Neuronal stem cell (in vitro differentiated cells): ENCODE data around the gene PLCL1.
A peak's percentile ranks its signal among the peaks of the same experiment; 100 is the strongest.

Experiments used
- DNase-seq: peaks from one replicate; pipeline ENCODE4 v3.0.0-alpha.2; 2013; ENCODE audit warnings: low spot score
- H2AFZ ChIP-seq: one replicate; pipeline ENCODE4 v1.6.1; 2013; ENCODE audit warnings: mild to moderate bottlenecking, low read length, inconsistent platforms
- H2AK5ac ChIP-seq: 2 replicates; pipeline ENCODE4 v1.6.1; 2013; ENCODE audit warnings: low read depth, mild to moderate bottlenecking, inconsistent platforms, low read length, moderate library complexity, mixed read lengths
- H2BK120ac ChIP-seq: 2 replicates; pipeline ENCODE4 v1.6.1; 2013; ENCODE audit warnings: low read depth, mild to moderate bottlenecking, inconsistent platforms, low read length, moderate library complexity, mixed read lengths
- H2BK12ac ChIP-seq: one replicate; pipeline ENCODE4 v1.6.1; 2013; ENCODE audit warnings: low read length, inconsistent platforms
- H2BK15ac ChIP-seq: 2 replicates; pipeline ENCODE4 v1.6.1; 2013; ENCODE audit warnings: mild to moderate bottlenecking, low read length, inconsistent platforms, mixed read lengths
- H2BK5ac ChIP-seq: one replicate; pipeline ENCODE4 v1.6.1; 2013; ENCODE audit warnings: inconsistent platforms, mild to moderate bottlenecking, low read length, moderate library complexity
- H3K14ac ChIP-seq: one replicate; pipeline ENCODE4 v1.6.1; 2013; ENCODE audit warnings: low read length, inconsistent platforms
- H3K18ac ChIP-seq: 2 replicates; pipeline ENCODE4 v1.6.1; 2013; ENCODE audit warnings: low read length, inconsistent platforms
- H3K23ac ChIP-seq: 2 replicates; pipeline ENCODE4 v1.6.1; 2013; ENCODE audit warnings: low read depth, mild to moderate bottlenecking, mixed read lengths, low read length, inconsistent platforms; ENCODE audit not compliant: poor library complexity
- H3K27ac ChIP-seq: replicated peaks from 3 replicates; pipeline ENCODE4 v1.5.1; 2013; ENCODE audit warnings: low read length, inconsistent platforms
- H3K27me3 ChIP-seq, 3 experiments: 2 replicates each; pipeline ENCODE4 v1.6.1; 2013; ENCODE audit warnings: low read length in 3 of 3, mild to moderate bottlenecking in 2 of 3, inconsistent platforms in 1 of 3, low read depth in 1 of 3, mixed read lengths in 1 of 3, moderate library complexity in 1 of 3; ENCODE audit not compliant: control insufficient read depth in 3 of 3, insufficient read depth in 3 of 3
- H3K36me3 ChIP-seq, 2 donors: replicated peaks in 1 of 2; 2 replicates each; pipeline ENCODE4 v1.6.1; 2013; ENCODE audit warnings: low read length in 2 of 2; ENCODE audit not compliant: control insufficient read depth in 2 of 2, insufficient read depth in 2 of 2
- H3K4ac ChIP-seq: 2 replicates; pipeline ENCODE4 v1.6.1; 2013; ENCODE audit warnings: inconsistent platforms, mild to moderate bottlenecking, low read length, moderate library complexity
- H3K4me1 ChIP-seq, 2 donors: 1 replicate in 1 of 2; 2 replicates in 1 of 2; pipeline ENCODE4 v1.6.1; 2013; ENCODE audit warnings: low read length in 2 of 2, low read depth in 1 of 2; ENCODE audit not compliant: control insufficient read depth in 2 of 2, insufficient read depth in 1 of 2
- H3K4me2 ChIP-seq: one replicate; pipeline ENCODE4 v1.6.1; 2013; ENCODE audit warnings: mild to moderate bottlenecking, low read length, inconsistent platforms; ENCODE audit not compliant: insufficient read depth, poor library complexity, severe bottlenecking
- H3K4me3 ChIP-seq, 2 donors: 2 replicates each; pipeline ENCODE4 v1.5.1; 2013; ENCODE audit warnings: low read length in 2 of 2, mild to moderate bottlenecking in 2 of 2, inconsistent platforms in 1 of 2, moderate library complexity in 1 of 2
- H3K79me1 ChIP-seq: one replicate; pipeline ENCODE4 v1.6.1; 2013; ENCODE audit warnings: low read depth, mild to moderate bottlenecking, inconsistent platforms, low read length, moderate library complexity
- H3K9ac ChIP-seq: one replicate; pipeline ENCODE4 v1.6.1; 2013; ENCODE audit warnings: mild to moderate bottlenecking, low read depth, low read length, inconsistent platforms; ENCODE audit not compliant: poor library complexity
- H3K9me3 ChIP-seq, 2 donors: replicated peaks in 1 of 2; 2 replicates each; pipeline versions ENCODE3 to v1.6.1; 2013; ENCODE audit warnings: low read length in 2 of 2, mild to moderate bottlenecking in 2 of 2, inconsistent platforms in 1 of 2, low read depth in 1 of 2, mixed read lengths in 1 of 2, moderate library complexity in 1 of 2; ENCODE audit not compliant: control insufficient read depth in 2 of 2, insufficient read depth in 1 of 2
- H4K8ac ChIP-seq: one replicate; pipeline ENCODE4 v1.6.1; 2013; ENCODE audit warnings: low read depth, mild to moderate bottlenecking, inconsistent platforms, low read length, moderate library complexity
- H4K91ac ChIP-seq: one replicate; pipeline ENCODE4 v1.6.1; 2013; ENCODE audit warnings: low read length, low read depth, mild to moderate bottlenecking, inconsistent platforms; ENCODE audit not compliant: poor library complexity
- WGBS, 2 donors: extraction: QIAGEN DNeasy Blood & Tissue Kit; methylation state at CpG; one replicate each; pipeline ENCODE4 v1.1.7; 2013; ENCODE audit warnings: missing lambda C conversion rate in 2 of 2, mixed read lengths in 1 of 2; ENCODE audit not compliant: insufficient read length in 2 of 2, insufficient replicate concordance in 1 of 2; ENCODE audit errors: extremely low coverage in 2 of 2; 5-methylcytosine and 5-hydroxymethylcytosine counted together

PLCL1 gene

GRCh38 chr2:197804758-197805714, 643 bp downstream of the PLCL1 start:
- H2BK15ac ChIP-seq, result no peak overlapping the region
- no peak overlapping the region for H3K14ac ChIP-seq
- H2BK5ac ChIP-seq, result no peak overlapping the region
- WGBS, 2 donors, result no CpG with 5 or more reads among the region's 92 CpGs
- no peak overlapping the region for H2BK120ac ChIP-seq
- H4K91ac ChIP-seq, result no peak overlapping the region
- H2AK5ac ChIP-seq, result no peak overlapping the region
- no peak overlapping the region for H3K4ac ChIP-seq
- peak overlapping the region; percentile 49 to 90 for H3K4me3 ChIP-seq
- H2AFZ ChIP-seq, result peak overlapping the region; percentile 93
- no peaks in the 10 kb centered on the region for H3K79me1 ChIP-seq
- H3K27ac ChIP-seq, result no peak overlapping the region
- H3K36me3 ChIP-seq, result no peaks in the 10 kb centered on the region
- H3K23ac ChIP-seq, result peak overlapping the region; percentile 95
- peaks cover 0 to 66% (median 13%) of the 10 kb centered on the region in 3 experiments for H3K27me3 ChIP-seq
- peak; percentile 32 for DNase-seq
- H3K9me3 ChIP-seq, result no peaks in the 10 kb centered on the region
- H3K4me1 ChIP-seq, result peaks cover 1 to 3% of the 10 kb centered on the region in 2 donors
- peak overlapping the region; percentile 90 for H3K9ac ChIP-seq
- peak overlapping the region; percentile 41 for H3K18ac ChIP-seq
- peak overlapping the region; percentile 99 for H3K4me2 ChIP-seq
- no peak overlapping the region for H2BK12ac ChIP-seq
- peak overlapping the region; percentile 50 for H4K8ac ChIP-seq

GRCh38 chr2:197805715-197806633, 1.6 kb downstream of the PLCL1 start:
- H3K4me1 ChIP-seq, result peaks cover 1 to 3% of the 10 kb centered on the region in 2 donors
- no peak overlapping the region for H2BK120ac ChIP-seq
- peak overlapping the region; percentile 99 for H3K4me2 ChIP-seq
- H3K9ac ChIP-seq, result no peak overlapping the region
- no peak overlapping the region for H4K8ac ChIP-seq
- no peak overlapping the region for H3K23ac ChIP-seq
- no CpG with 5 or more reads among the region's 11 CpGs for WGBS, 2 donors
- H3K4me3 ChIP-seq, result no peak overlapping the region
- peaks cover 0 to 66% (median 13%) of the 10 kb centered on the region in 3 experiments for H3K27me3 ChIP-seq
- no peak for DNase-seq
- no peak overlapping the region for H3K4ac ChIP-seq
- H2BK15ac ChIP-seq, result no peak overlapping the region
- no peaks in the 10 kb centered on the region for H3K36me3 ChIP-seq
- H3K18ac ChIP-seq, result no peak overlapping the region
- H3K79me1 ChIP-seq, result no peaks in the 10 kb centered on the region
- no peak overlapping the region for H3K14ac ChIP-seq
- H4K91ac ChIP-seq, result no peak overlapping the region
- no peak overlapping the region for H2BK12ac ChIP-seq
- no peak overlapping the region for H2AK5ac ChIP-seq
- no peak overlapping the region for H3K27ac ChIP-seq
- no peak overlapping the region for H2BK5ac ChIP-seq
- no peaks in the 10 kb centered on the region for H3K9me3 ChIP-seq
- peak overlapping the region; percentile 93 for H2AFZ ChIP-seq

- no peaks in the 10 kb centered on the region for H3K79me1 ChIP-seq
- no peak overlapping the region for H3K14ac ChIP-seq
These were observed 4.7 kb downstream of the PLCL1 start for GRCh38 chr2:197809064-197809463.

More at GRCh38 chr2:197809064-197809463, 4.7 kb downstream of the PLCL1 start:
- DNase-seq, result no peak
- no peak overlapping the region for H2AFZ ChIP-seq
- H2BK120ac ChIP-seq, result no peak overlapping the region
- no peak overlapping the region for H3K4ac ChIP-seq
- H3K4me2 ChIP-seq, result no peak overlapping the region
- H3K4me1 ChIP-seq, result peaks cover under 1 to 3% of the 10 kb centered on the region in 2 donors
- H3K4me3 ChIP-seq, result no peak overlapping the region
- H4K91ac ChIP-seq, result no peak overlapping the region
- no CpG with 5 or more reads among the region's 5 CpGs for WGBS, 2 donors
- no peak overlapping the region for H2AK5ac ChIP-seq
- H3K27ac ChIP-seq, result no peak overlapping the region
- no peak overlapping the region for H2BK15ac ChIP-seq
- no peaks in the 10 kb centered on the region for H3K9me3 ChIP-seq
- no peaks in the 10 kb centered on the region for H3K36me3 ChIP-seq
- H3K23ac ChIP-seq, result no peak overlapping the region
- H3K9ac ChIP-seq, result no peak overlapping the region
- no peak overlapping the region for H4K8ac ChIP-seq
- H2BK5ac ChIP-seq, result no peak overlapping the region
- no peak overlapping the region for H2BK12ac ChIP-seq
- H3K18ac ChIP-seq, result no peak overlapping the region
- H3K27me3 ChIP-seq, result peaks cover 0 to 57% (median 13%) of the 10 kb centered on the region in 3 experiments
